Ovary (tissue), 9 donors: Measurements from ENCODE around the gene TULP1. TPM values are rescaled to one million over a fixed set of nuclear protein-coding genes. Genes with fewer than 3 reads are reported as not detected.

Source experiments
- DNase-seq, 5 donors: peaks; one replicate each; pipeline ENCODE4 v3.0.0-alpha.2; 2019 to 2020
- H3K27ac ChIP-seq, 2 donors: fragments of 200-600 bp; one replicate each; pipeline versions ENCODE4 v1.5.1 to v1.8.0; 2019 to 2022
- H3K27me3 ChIP-seq: fragments of 200-600 bp; one replicate; pipeline ENCODE4 v1.8.0; 2022
- H3K36me3 ChIP-seq: fragments of 200-600 bp; sonication (generic); one replicate; pipeline ENCODE4 v1.5.1; 2019
- H3K4me1 ChIP-seq: one replicate; pipeline ENCODE4 v1.8.1; 2013; ENCODE audit warnings: mild to moderate bottlenecking, moderate library complexity; ENCODE audit not compliant: insufficient read depth
- H3K4me3 ChIP-seq: fragments of 200-600 bp; sonication (generic); one replicate; pipeline ENCODE4 v1.5.1; 2017
- H3K9me3 ChIP-seq, 2 donors: fragments of 200-600 bp in 1 of 2; sonication (generic) in 1 of 2; one replicate each; pipeline versions ENCODE4 v1.5.1 to v1.8.1; 2013 to 2019; ENCODE audit warnings: mild to moderate bottlenecking in 1 of 2, moderate library complexity in 1 of 2
- CTCF ChIP-seq, 3 donors: fragments of 450-650 bp in 2 of 3; fragments of 200-600 bp in 1 of 3; IDR thresholded peaks; one replicate each; pipeline versions ENCODE4 v1.5.1 to v1.8.0; 2016 to 2022; ENCODE audit warnings: antibody characterized with exemption in 3 of 3, mild to moderate bottlenecking in 1 of 3
- EP300 ChIP-seq: sonication (generic); formaldehyde crosslinking; IDR thresholded peaks from one replicate; pipeline ENCODE4 v1.6.1; 2017; ENCODE audit warnings: antibody characterized with exemption
- POLR2A ChIP-seq: fragments of 450-650 bp; IDR thresholded peaks from one replicate; pipeline ENCODE4 v1.6.1; 2017; ENCODE audit warnings: antibody characterized with exemption, mild to moderate bottlenecking, moderate library complexity
- WGBS, 3 donors: extraction: QIAGEN DNeasy Blood & Tissue Kit in 1 of 3; methylation state at CpG; one replicate each; pipeline versions ENCODE4 v1.1.5 to v1.1.7; 2013 to 2017; 5-methylcytosine and 5-hydroxymethylcytosine counted together
- intact Hi-C, 4 donors: fragments of 100-400 bp; cut with DNase I; formaldehyde crosslinking; loops; one replicate each; pipeline versions ENCODE4 v1.11.0 to v1.15.1; 2022 to 2023
- polyA plus RNA-seq, 2 donors: library from polyadenylated mRNA; stranded (reverse); fragments of 200-250 nt in 1 of 2; fragments of 350-450 nt in 1 of 2; fragmentation: Illumina TruSeq in 1 of 2; extraction: RNeasy Lipid Tissue Mini Kit (QIAGEN cat#74804) in 1 of 2; gene quantifications; one replicate each; pipeline ENCODE4 v1.2.3, GENCODE V29; 2013 to 2014
- total RNA-seq, 7 donors: library from RNA; depleted of rRNA in 2 of 7; stranded (reverse); fragments of >200 nt in 2 of 7; fragmentation: NEBNext Ultra II Directional in 3 of 7; extraction: Animal tissue kit (Norgen Biotek cat#: 25700) in 3 of 7; gene quantifications; one replicate each; pipeline versions ENCODE4 v1.1.0 to v1.2.4, GENCODE V29; 2016 to 2023
- donor health status: DM: no; HTN: no; CAD: no; lungs with moderate emphysema.
- donor health status: DM: no; HTN: no; CAD: no.
- donor health status: Bipolar disorder and iron deficiency.
- donor health status: DM: yes; HTN: yes; CAD: no.
- donor health status: DM: no; HTN: no; CAD: no.
- donor health status: DM: yes; HTN: yes; CAD: no.

Gene TULP1
- total and polyA plus RNA-seq, 9 donors = 0.17 to 1.1 (median 0.45) TPM; not detected in 3

GRCh38 chr6:35557239-35557638, 44.5 kb upstream of the TULP1 start:
- no peak overlapping the region for H3K27ac ChIP-seq
- H3K4me1 ChIP-seq = peaks cover 3% of the 10 kb centered on the region
- H3K4me3 ChIP-seq = no peak overlapping the region
- WGBS, 3 donors = 71 to 75% (median 73%) methylated on average over 6 of the region's 6 CpGs
- H3K27me3 ChIP-seq = no peaks in the 10 kb centered on the region
- no peaks in the 10 kb centered on the region for H3K9me3 ChIP-seq
- no peak for DNase-seq
- H3K36me3 ChIP-seq = no peaks in the 10 kb centered on the region
- TF ChIP-seq CTCF (IDR thresholded peaks at IDR 0.05) (no peak), POLR2A (no peak), EP300 (no peak)
- intact Hi-C loops = no loop called here

- TF ChIP-seq EP300 (no peak), CTCF (IDR thresholded peaks at IDR 0.05) (no peak), POLR2A (no peak)
- H3K9me3 ChIP-seq = no peaks in the 10 kb centered on the region
- intact Hi-C loops = no loop called here
- 86 to 96% (median 95%) methylated on average over 4 of the region's 4 CpGs for WGBS, 3 donors
- H3K27ac ChIP-seq = no peak overlapping the region
- H3K4me3 ChIP-seq = no peak overlapping the region
- H3K27me3 ChIP-seq = no peaks in the 10 kb centered on the region
- no peak for DNase-seq
- no peaks in the 10 kb centered on the region for H3K4me1 ChIP-seq
- no peaks in the 10 kb centered on the region for H3K36me3 ChIP-seq
These were observed 42.1 kb upstream of the TULP1 start for GRCh38 chr6:35554811-35555210.

- WGBS, 3 donors = 67 to 80% (median 75%) methylated on average over 6 of the region's 6 CpGs
- H3K4me1 ChIP-seq = no peaks in the 10 kb centered on the region
- DNase-seq = no peak
- intact Hi-C loops = no loop called here
- H3K4me3 ChIP-seq = no peak overlapping the region
- no peaks in the 10 kb centered on the region for H3K36me3 ChIP-seq
- no peak overlapping the region for H3K27ac ChIP-seq
- no peak for TF ChIP-seq POLR2A
- TF ChIP-seq CTCF (IDR thresholded peaks at IDR 0.05) = no peak
- TF ChIP-seq EP300 = no peak
- H3K27me3 ChIP-seq = no peaks in the 10 kb centered on the region
- H3K9me3 ChIP-seq = no peaks in the 10 kb centered on the region
These were observed 40.6 kb upstream of the TULP1 start for GRCh38 chr6:35553315-35553714.

- Histone ChIP-seq H3K4me3 (no peak overlapping the region), H3K9me3 (no peaks in the 10 kb centered on the region), H3K36me3 (no peaks in the 10 kb centered on the region), H3K27ac (no peak overlapping the region), H3K4me1 (no peaks in the 10 kb centered on the region), H3K27me3 (no peaks in the 10 kb centered on the region)
- TF ChIP-seq CTCF (IDR thresholded peaks at IDR 0.05) = peak in 1 of 3 donors; percentile 8
- no peak for TF ChIP-seq EP300
- WGBS, 3 donors = 70 to 82% (median 76%) methylated on average over 5 of the region's 5 CpGs
- intact Hi-C loops = no loop called here
- no peak for DNase-seq
These were observed 39.7 kb upstream of the TULP1 start for GRCh38 chr6:35552285-35552917.
